HG03457 (cell line): ENCODE measurements around the gene CD36.
"Not testable (repeated sequence)": the region's sequence is repeated elsewhere in the genome, so short reads cannot be mapped to it uniquely, and the experiment has no call there.

ENCODE experiments used
- ATAC-seq: cut with Tn5 transposase; IDR thresholded peaks from one replicate; pipeline ENCODE4 v1.9.1; 2021; ENCODE audit warnings: moderate number of reproducible peaks; ENCODE audit not compliant: unreplicated experiment

Gene CD36

DNA sequence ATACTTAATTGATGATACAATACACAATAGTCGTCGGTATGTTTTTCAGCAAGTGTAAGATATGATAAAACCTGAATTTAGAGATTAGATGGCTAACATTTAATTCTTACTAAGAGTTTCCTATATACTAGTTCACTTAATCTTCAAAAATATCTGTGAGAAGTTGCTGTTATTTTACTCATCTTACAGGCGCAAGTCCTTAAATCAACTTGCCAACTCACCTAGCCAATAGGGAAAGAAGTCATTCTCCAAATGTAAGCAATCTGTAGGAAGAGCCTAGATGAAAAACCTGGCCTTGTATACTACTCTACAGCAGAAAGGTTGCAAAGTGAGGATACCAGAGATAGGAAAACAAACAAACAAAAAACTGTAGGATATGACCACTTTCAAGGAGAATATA lies 10.6 kb downstream of the CD36 start:
- no peak for ATAC-seq

DNA sequence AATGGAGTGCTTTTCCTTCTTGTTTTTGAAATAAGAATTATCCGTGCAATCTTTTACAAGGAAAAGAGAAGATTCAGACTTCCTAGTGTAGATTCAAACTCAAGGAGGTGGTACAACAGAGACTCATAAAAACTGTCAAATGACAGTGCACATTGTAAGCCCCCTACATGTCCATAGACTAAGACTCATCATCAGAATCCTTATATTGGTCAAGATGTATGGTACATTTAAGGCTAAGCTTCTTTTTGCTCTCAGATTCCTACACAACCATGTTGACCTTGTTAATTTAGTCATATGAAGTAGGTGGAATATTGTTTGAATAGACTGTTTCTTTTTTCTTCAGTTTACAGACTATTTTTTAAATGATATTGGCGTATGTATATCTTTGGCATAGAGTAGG lies 11.6 kb downstream of the CD36 start:
- no peak for ATAC-seq

DNA sequence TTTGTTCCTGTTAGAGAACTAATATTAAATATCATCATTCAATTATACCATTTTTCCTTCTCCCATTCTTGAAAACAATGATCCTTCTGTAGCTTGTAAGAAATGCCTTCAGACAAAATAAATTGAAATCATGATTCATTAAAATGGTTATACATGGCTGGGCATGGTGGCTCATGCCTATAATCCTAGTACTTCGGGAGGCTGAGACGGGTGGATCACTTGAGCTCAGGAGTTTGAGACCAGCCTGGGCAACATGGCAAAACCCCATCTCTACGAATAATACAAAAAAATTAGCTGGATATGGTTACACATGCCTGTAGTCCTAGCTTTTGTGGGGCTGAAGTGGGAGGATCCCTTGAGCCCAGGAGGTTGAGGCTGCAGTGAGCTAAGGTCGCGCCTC lies 13.0 kb downstream of the CD36 start:
- ATAC-seq: no peak

DNA sequence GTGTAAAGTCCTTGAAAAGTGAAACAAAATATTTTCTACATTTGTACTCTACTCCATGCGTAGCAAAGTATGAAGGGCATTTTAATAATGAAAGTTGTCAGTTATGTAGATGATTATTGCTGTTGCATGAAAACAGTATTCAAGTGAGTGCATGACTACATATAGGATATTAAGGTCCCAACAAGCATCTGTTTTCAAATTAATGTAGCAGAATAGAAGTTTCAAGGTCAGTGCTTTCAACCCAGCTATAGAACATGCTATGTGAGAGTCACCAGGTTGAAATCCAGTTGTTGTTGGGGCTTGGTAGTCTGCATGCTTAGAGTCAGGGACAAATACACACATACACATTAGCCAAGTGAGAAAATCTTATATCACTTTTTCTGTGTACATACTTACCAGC lies 14.8 kb downstream of the CD36 start:
- ATAC-seq: no peak

GRCh38 chr7:80654887-80655340 lies 16.5 kb downstream of the CD36 start:
- ATAC-seq: no peak

DNA sequence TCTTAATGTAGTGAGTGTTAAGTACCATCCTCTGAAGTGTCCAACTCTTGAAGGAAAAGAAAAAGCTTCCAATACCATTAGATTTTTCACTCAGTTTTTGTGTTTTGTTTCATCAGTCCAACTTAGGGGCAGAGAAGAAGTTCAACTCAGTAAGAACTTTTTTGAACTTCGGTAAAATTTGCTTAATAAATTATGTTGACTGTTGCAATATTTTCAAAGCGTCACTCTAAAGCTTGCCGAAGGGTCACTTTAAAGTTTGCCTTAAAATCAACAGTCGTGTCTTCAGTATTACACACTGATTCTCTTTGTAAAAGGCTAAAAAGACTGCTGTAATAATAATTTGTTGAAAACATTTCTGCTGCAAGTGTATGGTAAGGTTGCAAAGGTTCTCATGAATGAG lies 17.6 kb downstream of the CD36 start:
- no peak for ATAC-seq

- ATAC-seq: no peak
Measured at GRCh38 chr7:80659120-80660055, 20.9 kb downstream of the CD36 start.

DNA sequence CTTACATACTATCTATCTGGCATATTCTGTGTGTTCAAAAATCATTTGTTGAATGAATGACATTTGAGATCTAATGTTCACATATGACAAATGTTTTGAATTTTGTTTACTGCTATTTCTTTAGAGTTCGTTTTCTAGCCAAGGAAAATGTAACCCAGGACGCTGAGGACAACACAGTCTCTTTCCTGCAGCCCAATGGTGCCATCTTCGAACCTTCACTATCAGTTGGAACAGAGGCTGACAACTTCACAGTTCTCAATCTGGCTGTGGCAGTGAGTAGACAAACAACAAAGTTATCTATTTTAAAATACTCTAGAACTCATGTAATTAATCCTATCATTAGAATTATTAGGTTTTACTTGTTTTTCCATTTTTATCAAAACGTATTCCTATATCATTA lies 22.5 kb downstream of the CD36 start:
- ATAC-seq: no peak

DNA sequence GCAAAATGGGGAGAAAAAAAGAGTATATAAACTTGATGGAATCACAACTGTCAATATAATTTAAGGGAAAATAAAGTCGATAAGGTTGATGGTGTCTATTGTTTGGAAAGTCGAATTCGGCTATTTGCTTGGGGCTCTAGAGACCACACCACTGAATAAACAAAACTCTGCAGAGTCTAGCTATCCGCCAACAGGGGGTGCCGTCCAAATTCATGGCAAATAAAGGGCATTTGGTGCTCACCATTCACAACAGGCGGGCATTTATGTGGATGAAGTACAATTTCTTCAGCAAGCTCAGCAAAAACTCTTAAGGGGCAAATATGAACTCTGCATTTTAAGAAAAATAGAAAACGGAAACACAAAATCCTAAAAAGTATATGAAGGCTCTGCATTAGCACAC lies 23.3 kb downstream of the CD36 start:
- ATAC-seq: no peak

- ATAC-seq: no peak
Measured at GRCh38 chr7:80662252-80662651, 23.8 kb downstream of the CD36 start.

GRCh38 chr7:80665526-80665925 lies 27.1 kb downstream of the CD36 start:
- ATAC-seq: no peak

DNA sequence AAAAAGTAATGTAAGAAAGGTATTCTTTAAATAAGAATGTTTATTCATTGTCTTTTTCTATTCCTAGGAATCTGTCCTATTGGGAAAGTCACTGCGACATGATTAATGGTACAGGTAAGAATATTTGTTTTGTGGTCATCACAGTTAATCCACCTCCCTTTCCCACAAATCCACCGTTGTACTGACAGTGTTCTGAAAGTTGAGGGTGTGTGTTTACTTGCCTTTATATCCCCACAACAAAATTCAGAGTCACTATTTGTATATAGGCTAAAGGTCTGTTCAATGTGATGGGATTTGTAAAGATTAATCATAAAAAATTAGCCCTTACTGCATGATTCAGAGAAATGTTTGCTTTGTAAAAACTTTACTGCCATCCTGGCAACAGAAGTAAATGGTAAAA lies 27.9 kb downstream of the CD36 start:
- ATAC-seq: no peak

- not testable (repeated sequence) for ATAC-seq
Measured at GRCh38 chr7:80669367-80669766, 30.9 kb downstream of the CD36 start.

DNA sequence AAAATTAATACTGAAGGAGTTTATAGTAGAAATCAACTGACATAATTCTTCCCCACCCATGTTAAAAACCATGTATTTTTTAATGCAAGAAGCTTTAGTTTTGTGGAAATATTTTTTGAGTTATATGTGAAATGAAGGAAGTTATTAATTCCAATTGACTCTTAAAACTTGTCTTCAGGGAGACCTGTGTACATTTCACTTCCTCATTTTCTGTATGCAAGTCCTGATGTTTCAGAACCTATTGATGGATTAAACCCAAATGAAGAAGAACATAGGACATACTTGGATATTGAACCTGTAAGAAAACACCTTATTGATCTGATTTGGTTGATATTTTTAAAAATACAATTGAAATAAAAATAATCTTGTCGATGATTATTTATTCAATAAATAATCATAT lies 33.3 kb downstream of the CD36 start:
- ATAC-seq: no peak

DNA sequence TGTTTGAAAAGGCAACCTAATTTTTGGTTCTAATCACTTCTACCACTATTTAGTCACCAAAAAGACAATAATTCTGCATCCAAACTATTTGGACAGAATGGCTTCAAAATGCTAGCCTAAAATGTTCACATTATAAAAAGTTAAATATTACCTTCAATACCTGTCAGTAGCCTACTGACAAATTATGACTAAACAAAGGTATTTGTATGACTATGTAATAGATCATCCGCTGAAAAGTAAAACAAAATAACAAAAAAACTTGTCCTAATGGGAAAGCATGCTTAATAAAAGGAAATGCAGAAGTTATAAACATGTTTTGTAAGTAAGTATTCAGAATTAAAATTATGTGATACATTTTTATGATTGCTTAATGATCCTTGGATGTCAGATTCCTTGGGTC lies 36.6 kb downstream of the CD36 start:
- ATAC-seq: no peak

- ATAC-seq: no peak
Measured at GRCh38 chr7:80676404-80676803, 38.0 kb downstream of the CD36 start.

DNA sequence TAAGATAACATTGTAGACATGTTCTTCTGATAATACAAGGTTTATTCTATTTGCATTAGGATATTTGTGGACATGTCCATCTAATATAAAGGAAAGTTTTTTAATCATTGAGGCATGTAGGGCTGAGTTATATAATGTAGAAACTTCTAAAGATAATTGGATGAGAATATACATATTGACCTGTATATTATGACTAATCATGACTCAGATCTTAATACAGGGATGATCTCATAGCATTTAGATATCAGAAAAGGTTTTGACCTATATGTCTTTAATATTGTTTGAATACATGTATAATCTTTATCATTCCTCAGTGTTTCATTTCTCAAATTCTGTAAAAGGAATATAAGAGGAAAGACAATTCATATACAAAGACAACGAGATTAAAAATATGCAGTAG lies 39.2 kb downstream of the CD36 start:
- ATAC-seq: no peak

- ATAC-seq: no peak
Measured at GRCh38 chr7:80678707-80679106, 40.3 kb downstream of the CD36 start.

DNA sequence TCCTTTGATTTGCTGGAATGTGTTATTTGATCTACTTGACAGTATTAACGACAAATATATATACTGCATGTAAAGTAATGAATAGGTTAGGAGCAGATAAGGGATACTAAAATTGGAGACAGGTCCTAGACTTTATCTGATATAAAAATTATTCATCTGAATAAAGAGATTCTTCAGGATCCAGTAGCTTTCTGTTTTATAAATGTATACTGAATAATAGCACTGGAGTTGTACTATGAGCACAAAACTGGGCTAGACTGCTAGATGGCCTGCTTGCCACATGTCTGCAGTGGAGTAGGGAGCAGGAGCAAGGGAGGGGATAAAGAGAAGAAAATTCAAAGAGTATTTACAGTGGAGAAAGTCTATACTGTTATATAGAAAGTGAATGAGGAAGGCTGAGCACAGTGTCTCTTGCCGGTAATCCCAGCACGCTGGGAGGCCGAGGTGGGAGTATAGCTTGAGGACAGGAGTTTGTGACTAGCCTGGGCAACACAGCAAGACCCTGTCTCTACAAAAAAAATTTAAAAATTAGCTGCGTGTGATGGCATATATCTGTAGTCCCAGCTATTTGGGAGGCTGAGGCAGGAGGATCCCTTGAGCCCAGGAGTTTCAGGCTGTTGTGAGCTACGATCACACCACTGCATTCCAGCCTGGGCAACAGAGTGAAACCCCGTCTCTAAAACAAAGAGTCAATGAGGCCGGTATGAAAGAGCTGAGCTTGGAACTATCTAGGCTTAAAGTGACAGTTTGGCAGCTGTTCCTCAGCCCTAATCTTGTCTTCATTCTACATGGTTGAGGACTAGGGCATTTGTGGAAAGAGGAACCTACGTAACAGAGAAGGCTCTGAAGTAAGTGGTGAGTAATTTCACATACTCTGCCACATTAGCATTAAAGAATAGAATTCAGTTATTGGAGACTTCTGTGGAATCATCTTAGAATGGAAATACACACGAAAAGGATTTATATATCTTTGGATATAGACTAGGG lies 41.8 kb downstream of the CD36 start:
- ATAC-seq: no peak

GRCh38 chr7:80681272-80681885 lies 42.9 kb downstream of the CD36 start:
- ATAC-seq: no peak

- no peak for ATAC-seq
Measured at GRCh38 chr7:80682744-80683143, 44.3 kb downstream of the CD36 start.
